Mononuclear cell (primary cell): ENCODE data around the gene CPNE5. TPM values are rescaled to one million over a fixed set of nuclear protein-coding genes. Genes with fewer than 3 reads are reported as not detected.

ENCODE experiments used
- total RNA-seq: library from RNA; depleted of rRNA; stranded (reverse); fragments of >200 nt; gene quantifications from one replicate; pipeline ENCODE4 v1.2.3, GENCODE V29; 2012

The CPNE5 gene
- total RNA-seq, 1 donor = 6.9 TPM

Other genes with a start within 250 kb of the CPNE5 start
- 438 TPM for gene SRSF3, start 245.1 kb downstream of the CPNE5 start, total RNA-seq
- gene CDKN1A, start 160.7 kb downstream of the CPNE5 start, total RNA-seq = 228 TPM
- 1.3 TPM for gene RAB44, start 141.6 kb downstream of the CPNE5 start, total RNA-seq
- 5.0 TPM for gene PPIL1, start 35.4 kb upstream of the CPNE5 start, total RNA-seq
- gene C6orf89, start 46.5 kb upstream of the CPNE5 start, total RNA-seq = 25.8 TPM
- gene PI16, start 115.3 kb upstream of the CPNE5 start, total RNA-seq = 3.6 TPM
- 176 TPM for gene MTCH1, start 146.8 kb upstream of the CPNE5 start, total RNA-seq
- 41.7 TPM for gene FGD2, start 166.2 kb upstream of the CPNE5 start, total RNA-seq